K562 (cell line): Measurements from ENCODE around the gene BTG2. TPM values are rescaled to one million over a fixed set of nuclear protein-coding genes. Genes with fewer than 3 reads are reported as not detected.

ENCODE experiments used
- ATAC-seq: fragments of 200-7000 bp; cut with Tn5 transposase; 3 replicates; pipeline ENCODE4 v1.9.1; 2020; ENCODE audit warnings: moderate library complexity
- BruUV-seq: library from RNA; stranded (reverse); fragments of 400-500 nt; replicated peaks from 2 replicates; lab custom pipeline; 2021; lab: Mats Ljungman, UMichigan
- CTCF ChIA-PET: fragments of 300-600 bp; formaldehyde crosslinking; extraction: SDS; loops from one replicate; lab custom pipeline; 2021; ENCODE audit warnings: low intra/inter-chr PET ratio; lab: Yijun Ruan, JAX
- POLR2A ChIA-PET: fragments of 300-600, 350-650 bp; sonication (Branson Sonifier 250); formaldehyde crosslinking; extraction: SDS; loops from one replicate; lab custom pipeline; 2021; ENCODE audit warnings: antibody characterized with exemption, inconsistent platforms; lab: Yijun Ruan, JAX
- DNase-seq, 4 experiments: peaks; one replicate each; pipeline versions ENCODE4 v3.0.0 to v3.0.0-alpha.2; 2011 to 2018; ENCODE audit warnings: low spot score in 3 of 4, mixed read lengths in 3 of 4; ENCODE audit errors: extremely low read depth in 1 of 4
- FAIRE-seq: peaks from 2 replicates; lab custom pipeline; 2011; peaks lifted over from hg19 to GRCh38; lab: Jason Lieb, UNC
- H2AFZ ChIP-seq: 2 replicates; pipeline ENCODE4 v1.6.0; 2011; ENCODE audit warnings: low read depth, low read length, control low read depth, inconsistent platforms
- H3K27ac ChIP-seq: fragments of 200-600 bp; 3 replicates; pipeline ENCODE4 v1.8.0; 2011; ENCODE audit warnings: low read depth, mild to moderate bottlenecking, control low read depth, inconsistent platforms, low read length, moderate library complexity, mixed read lengths; ENCODE audit errors: extremely low read depth
- H3K27me3 ChIP-seq, 2 experiments: fragments of 300-600 bp in 1 of 2; 2 replicates in 1 of 2; 3 replicates in 1 of 2; pipeline versions ENCODE4 v1.6.0 to v1.8.0; 2011; ENCODE audit warnings: inconsistent platforms in 2 of 2, low read length in 2 of 2, mild to moderate bottlenecking in 1 of 2, mixed read lengths in 1 of 2, moderate library complexity in 1 of 2; ENCODE audit not compliant: control insufficient read depth in 2 of 2, insufficient read depth in 2 of 2
- H3K36me3 ChIP-seq: fragments of 300-600 bp; 3 replicates; pipeline ENCODE4 v1.8.0; 2011; ENCODE audit warnings: mild to moderate bottlenecking, low read length, inconsistent platforms; ENCODE audit not compliant: control insufficient read depth, insufficient read depth
- H3K4me1 ChIP-seq, 2 experiments: fragments of 200-600 bp in 1 of 2; replicated peaks in 1 of 2; 2 replicates in 1 of 2; 3 replicates in 1 of 2; pipeline versions ENCODE4 v1.5.1 to v1.8.0; 2011; ENCODE audit warnings: inconsistent platforms in 2 of 2, low read length in 2 of 2, mild to moderate bottlenecking in 1 of 2, mixed read lengths in 1 of 2, moderate library complexity in 1 of 2; ENCODE audit not compliant: control insufficient read depth in 2 of 2, insufficient read depth in 2 of 2
- H3K4me2 ChIP-seq: 2 replicates; pipeline ENCODE4 v1.6.1; 2011; ENCODE audit warnings: low read length, control low read depth, inconsistent platforms, mixed read lengths; ENCODE audit not compliant: insufficient read depth
- H3K4me3 ChIP-seq: fragments of 200-600 bp; sonication (generic), shearing (Covaris generic); 2 replicates; pipeline ENCODE4 v1.5.1; 2016; ENCODE audit warnings: control low read depth, inconsistent platforms
- H3K79me2 ChIP-seq: fragments of 200-600 bp; 3 replicates; pipeline ENCODE4 v1.8.0; 2011; ENCODE audit warnings: low read length, inconsistent platforms; ENCODE audit not compliant: control insufficient read depth, insufficient read depth
- H3K9ac ChIP-seq, 2 experiments: 2 replicates each; pipeline versions ENCODE4 v1.6.0 to v1.6.1; 2011; ENCODE audit warnings: low read depth in 2 of 2, low read length in 2 of 2, control low read depth in 1 of 2, inconsistent platforms in 1 of 2, mild to moderate bottlenecking in 1 of 2, mixed read lengths in 1 of 2; ENCODE audit not compliant: insufficient read depth in 1 of 2
- H3K9me1 ChIP-seq: one replicate; pipeline ENCODE4 v1.6.0; 2011; ENCODE audit warnings: inconsistent platforms, mild to moderate bottlenecking, low read length, moderate library complexity; ENCODE audit not compliant: control insufficient read depth, insufficient read depth
- H3K9me3 ChIP-seq: replicated peaks from 2 replicates; pipeline ENCODE4 v1.5.1; 2011; ENCODE audit warnings: low read depth, low read length, inconsistent platforms; ENCODE audit not compliant: control insufficient read depth, insufficient read depth
- H4K20me1 ChIP-seq: replicated peaks from 2 replicates; pipeline ENCODE4 v1.6.1; 2011; ENCODE audit warnings: low read length, inconsistent platforms, mixed read lengths; ENCODE audit not compliant: control insufficient read depth, insufficient read depth
- EHMT2 ChIP-seq: fragments of 450-650 bp; IDR thresholded peaks from 2 replicates; pipeline ENCODE4 v1.6.1; 2018; ENCODE audit warnings: antibody characterized with exemption
- FOSL1 ChIP-seq: fragments of 200-800 bp; sonication (Bioruptor generic); conservative IDR thresholded peaks from 2 replicates; pipeline ENCODE4 v1.6.1; 2016; ENCODE audit warnings: missing genetic modification characterization, missing compliant biosample characterization
- MAFF ChIP-seq: IDR thresholded peaks from 2 replicates; pipeline ENCODE4 v1.6.1; 2012; ENCODE audit warnings: low read length, improper control_type of control experiment
- NFRKB ChIP-seq: fragments of 450-650 bp; IDR thresholded peaks from 2 replicates; pipeline ENCODE4 v1.6.1; 2016; ENCODE audit warnings: low read depth
- PKNOX1 ChIP-seq: fragments of 450-650 bp; IDR thresholded peaks from 2 replicates; pipeline ENCODE4 v1.6.1; 2016
- POLR3A ChIP-seq: IDR thresholded peaks from 2 replicates; pipeline ENCODE4 v1.6.1; 2011; ENCODE audit warnings: borderline replicate concordance, mild to moderate bottlenecking, moderate library complexity; ENCODE audit not compliant: insufficient read length, insufficient read depth; ENCODE audit errors: extremely low read depth
- WGBS: fragments of 100-300 bp; shearing (Covaris generic); methylation state at CpG from one replicate; pipeline ENCODE4 v1.1.6; 2016; ENCODE audit warnings: low coverage, mixed read lengths; ENCODE audit not compliant: insufficient coverage; ENCODE audit errors: missing lambda C conversion rate; 5-methylcytosine and 5-hydroxymethylcytosine counted together
- in situ Hi-C: fragments of 300-500 bp; cut with MboI; formaldehyde crosslinking; loops from 4 replicates; pipeline ENCODE4 v1.15.0; 2018; ENCODE audit warnings: inconsistent platforms, mixed read lengths
- intact Hi-C: fragments of 100-400 bp; cut with micrococcal nuclease; formaldehyde crosslinking; loops from 2 replicates; pipeline ENCODE4 v1.14.2; 2022
- polyA plus RNA-seq, 8 experiments: library from polyadenylated mRNA; depleted of rRNA in 4 of 8; stranded (reverse) in 5 of 8; unstranded in 3 of 8; fragments of >200 nt; fragmentation: Nextera tagmentation in 2 of 8; fragmentation: Illumina TruSeq in 1 of 8; extraction: Ambion mirVana in 2 of 8; extraction: Trizol in 1 of 8; gene quantifications; 2 replicates each; pipeline versions ENCODE4 v1.2.1 to v1.2.3, GENCODE V29; 2011 to 2014; ENCODE audit warnings: inconsistent platforms in 1 of 8, missing spikeins in 1 of 8
- total RNA-seq, 7 experiments: library from RNA; depleted of rRNA in 6 of 7; stranded (reverse); fragments of >200 nt in 6 of 7; fragmentation: Illumina TruSeq in 2 of 7; extraction: Trizol in 2 of 7; gene quantifications; 2 replicates each; pipeline versions ENCODE4 v1.2.1 to v1.2.3, GENCODE V29; 2011 to 2021; ENCODE audit warnings: low replicate concordance in 1 of 7
- TF ChIP-seq, protein P1 (sequence below): fragments of 450-650 bp; IDR thresholded peaks from 2 replicates; pipeline ENCODE4 v1.7.0; 2016; ENCODE audit warnings: borderline replicate concordance

The BTG2 gene
- total and polyA plus RNA-seq, 9 of the 15 experiments (the other 6 are each of a cell fraction or from before 2014, with no cell fraction given), result 2.3 to 41.9 (median 8.7) TPM

GRCh38 chr1:203325026-203325417 is 19.7 kb downstream of the BTG2 start:
- Histone ChIP-seq H3K9ac (no peak overlapping the region), H3K27ac (no peak overlapping the region)

More at GRCh38 chr1:203325026-203325417, 19.7 kb downstream of the BTG2 start:
- intact Hi-C loops, result no loop called here
- WGBS, result 32% methylated on average over 4 of the region's 5 CpGs
- ATAC-seq (no peak), FAIRE-seq (no peak), DNase-seq (no peak)
- H4K20me1 ChIP-seq, result no peaks in the 10 kb centered on the region
- in situ Hi-C loops, result no loop called here
- H3K27me3 ChIP-seq, result peaks cover 4 to 20% of the 10 kb centered on the region in 2 experiments; a peak in 4 of 5 replicates
- peaks cover 32 to 50% of the 10 kb centered on the region in 2 experiments for H3K4me1 ChIP-seq
- H3K4me3 ChIP-seq, result no peak overlapping the region
- no peaks in the 10 kb centered on the region for H3K9me3 ChIP-seq
- ChIA-PET POLR2A (interaction anchor here (0.6 to 9.3 kb wide), 4 partner anchors 8 to 226 kb away, joined by 3 to 117 read pairs (median 6); partner anchors contain the start of gene BTG2), CTCF (no interaction called here)
- no peaks in the 10 kb centered on the region for H3K79me2 ChIP-seq
- H3K9me1 ChIP-seq, result no peaks in the 10 kb centered on the region
- BruUV-seq, result no TSS peak
- TF ChIP-seq EHMT2 (no peak), POLR3A (no peak), PKNOX1 (peak; percentile 82), NFRKB (no peak), MAFF (no peak), FOSL1 (tag) (peak; percentile 27; the same call in 1 of the 2 replicates)
- TF ChIP-seq, protein P1, sequence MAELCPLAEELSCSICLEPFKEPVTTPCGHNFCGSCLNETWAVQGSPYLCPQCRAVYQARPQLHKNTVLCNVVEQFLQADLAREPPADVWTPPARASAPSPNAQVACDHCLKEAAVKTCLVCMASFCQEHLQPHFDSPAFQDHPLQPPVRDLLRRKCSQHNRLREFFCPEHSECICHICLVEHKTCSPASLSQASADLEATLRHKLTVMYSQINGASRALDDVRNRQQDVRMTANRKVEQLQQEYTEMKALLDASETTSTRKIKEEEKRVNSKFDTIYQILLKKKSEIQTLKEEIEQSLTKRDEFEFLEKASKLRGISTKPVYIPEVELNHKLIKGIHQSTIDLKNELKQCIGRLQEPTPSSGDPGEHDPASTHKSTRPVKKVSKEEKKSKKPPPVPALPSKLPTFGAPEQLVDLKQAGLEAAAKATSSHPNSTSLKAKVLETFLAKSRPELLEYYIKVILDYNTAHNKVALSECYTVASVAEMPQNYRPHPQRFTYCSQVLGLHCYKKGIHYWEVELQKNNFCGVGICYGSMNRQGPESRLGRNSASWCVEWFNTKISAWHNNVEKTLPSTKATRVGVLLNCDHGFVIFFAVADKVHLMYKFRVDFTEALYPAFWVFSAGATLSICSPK, result no peak
- H2AFZ ChIP-seq, result peak overlapping the region; percentile 42; the same call in 1 of the 2 replicates
- H3K36me3 ChIP-seq, result no peaks in the 10 kb centered on the region
- no peak overlapping the region for H3K4me2 ChIP-seq
